Stimulated activated CD4-positive, alpha-beta T cell treated with anti-CD3 and anti-CD28 coated beads, Interleukin-4, amount 100 ng/mL, for 1 hour (primary cell): Measurements from ENCODE around the gene SKAP2.

ENCODE experiments used
- DNase-seq: peaks from one replicate; pipeline ENCODE4 v3.0.0-alpha.2; 2020

SKAP2 gene

DNA sequence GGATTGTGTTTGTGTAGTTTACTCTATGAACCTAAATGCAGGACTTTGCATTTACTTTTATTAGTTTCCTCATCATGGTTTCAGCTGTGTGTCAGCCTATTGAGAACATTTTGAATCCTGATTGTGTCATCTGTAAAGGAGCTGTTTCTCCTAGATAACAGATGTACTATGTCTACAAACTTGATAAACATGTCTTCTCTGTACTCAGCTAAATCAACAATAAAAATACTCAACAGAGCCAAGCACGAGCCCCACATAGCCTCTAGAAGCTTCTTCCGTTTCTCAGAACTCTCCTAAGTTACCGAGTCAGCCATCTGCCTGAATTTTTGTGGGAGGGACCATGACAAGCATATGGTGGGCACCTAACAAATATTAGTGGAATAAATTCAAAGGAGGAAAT, 234.7 kb downstream of the SKAP2 start:
- DNase-seq = no peak

GRCh38 chr7:26627891-26628341, 236.5 kb downstream of the SKAP2 start:
- DNase-seq = no peak

DNA sequence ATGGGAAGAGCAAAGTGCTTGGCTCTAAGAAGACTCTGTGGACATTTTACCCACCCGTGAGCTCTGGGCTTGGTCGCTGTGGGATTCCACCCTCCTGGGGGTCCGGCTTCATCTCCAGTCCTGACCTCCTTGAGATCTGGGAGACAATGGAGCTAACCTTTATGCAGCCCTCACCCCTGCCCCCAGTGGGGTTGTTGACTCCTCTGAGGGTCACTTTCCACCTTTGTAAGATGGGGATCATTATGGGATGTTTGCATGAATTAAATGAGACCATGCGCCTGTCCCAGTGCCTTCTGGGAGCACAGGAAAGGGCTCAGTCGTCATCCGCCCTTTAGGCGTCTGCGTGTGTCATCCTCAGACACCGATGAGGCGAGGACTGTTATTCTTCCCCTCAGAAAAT, 237.2 kb downstream of the SKAP2 start:
- no peak for DNase-seq

DNA sequence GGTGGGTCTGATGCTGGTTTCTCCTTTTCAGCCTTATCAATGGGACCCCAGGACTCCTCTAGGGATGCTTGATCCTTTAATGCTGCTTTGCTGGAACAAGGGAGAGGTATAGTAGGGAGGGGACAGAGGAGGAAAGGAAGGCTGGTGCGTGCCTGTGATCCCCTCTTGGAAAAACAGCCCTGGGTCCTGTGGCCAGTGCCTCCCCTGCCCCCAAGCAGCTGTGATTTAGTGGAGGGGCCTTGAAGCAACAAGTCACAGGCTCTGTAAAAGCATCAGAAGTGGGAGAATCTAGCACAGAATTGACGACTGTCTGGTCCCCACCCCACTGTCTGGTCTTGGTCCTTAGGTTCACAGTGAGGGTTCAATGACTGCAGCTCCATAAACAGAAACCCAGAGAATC, 237.7 kb downstream of the SKAP2 start:
- DNase-seq = no peak

DNA sequence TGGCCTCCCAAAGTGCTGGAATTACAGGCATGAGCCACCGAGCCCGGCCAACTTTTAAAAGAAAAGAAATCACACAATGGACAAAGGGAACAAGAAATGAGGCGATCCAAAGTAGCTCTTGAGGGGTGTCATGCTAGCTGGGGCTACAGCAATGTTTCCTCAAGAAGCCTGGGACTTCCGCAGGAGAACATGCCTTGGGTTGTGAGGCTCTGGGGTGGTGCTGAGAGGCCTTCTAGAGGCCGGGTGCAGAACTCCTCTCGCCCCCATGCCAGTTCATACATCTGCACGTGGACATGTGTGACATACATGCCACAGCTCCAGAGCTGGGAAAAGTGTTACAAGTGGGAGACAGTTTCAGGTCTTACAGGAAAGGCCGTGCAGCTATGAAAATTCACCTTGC, 238.2 kb downstream of the SKAP2 start:
- no peak for DNase-seq

GRCh38 chr7:26625286-26625685, 239.1 kb downstream of the SKAP2 start:
- DNase-seq = no peak

- no peak for DNase-seq
These were observed 239.6 kb downstream of the SKAP2 start for GRCh38 chr7:26624839-26625238.

DNA sequence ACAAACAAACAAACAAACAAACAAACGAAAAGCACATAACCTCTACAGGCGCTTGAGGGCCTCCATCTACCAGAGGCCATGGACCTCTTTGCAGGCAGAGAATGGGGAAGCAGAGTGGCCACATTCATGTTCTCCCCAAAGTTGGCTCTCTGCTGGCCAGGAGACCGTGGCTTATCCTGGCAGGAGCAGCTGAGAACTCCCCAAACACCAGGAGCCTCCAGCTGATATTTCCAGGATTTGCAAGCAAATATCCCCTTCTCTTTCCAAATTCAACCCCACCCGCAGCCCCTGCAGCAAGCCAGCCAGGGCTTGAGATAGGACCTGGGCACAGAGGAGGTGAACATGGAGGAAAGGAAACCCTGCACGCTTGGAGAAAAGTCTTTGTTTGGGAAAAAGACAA, 240.0 kb downstream of the SKAP2 start:
- no peak for DNase-seq

- DNase-seq = no peak
These were observed 244.0 kb downstream of the SKAP2 start for GRCh38 chr7:26620352-26620751.

DNA sequence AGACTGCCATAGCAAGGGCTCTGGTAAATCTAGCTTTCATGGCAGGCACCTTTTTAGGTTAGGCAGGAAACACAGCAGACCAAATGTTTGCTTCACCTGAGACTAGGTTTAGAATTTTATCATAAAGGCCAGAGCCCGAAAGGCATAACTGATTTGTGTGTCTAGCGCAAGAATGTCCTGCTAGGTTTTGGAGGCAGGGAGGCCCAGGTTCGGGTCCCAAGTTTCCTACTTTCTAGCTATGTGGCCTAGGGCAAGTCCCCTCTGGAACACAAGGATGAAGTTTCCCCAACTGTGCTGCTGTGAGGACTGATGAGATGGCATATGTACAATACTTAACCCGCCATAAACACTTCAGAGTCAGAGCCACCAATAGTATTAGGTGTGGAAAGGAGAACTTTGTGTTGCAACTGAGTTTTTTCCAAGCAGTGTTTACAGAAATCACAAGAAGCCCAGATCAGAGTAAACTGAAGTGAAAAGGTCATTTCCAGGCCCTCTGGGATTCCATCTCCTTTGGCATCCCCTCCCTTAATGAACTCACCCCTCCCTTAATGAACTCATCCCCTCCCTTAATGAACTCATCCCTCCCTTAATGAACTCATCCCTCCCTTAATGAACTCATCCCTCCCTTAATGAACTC, 244.9 kb downstream of the SKAP2 start:
- DNase-seq = no peak

DNA sequence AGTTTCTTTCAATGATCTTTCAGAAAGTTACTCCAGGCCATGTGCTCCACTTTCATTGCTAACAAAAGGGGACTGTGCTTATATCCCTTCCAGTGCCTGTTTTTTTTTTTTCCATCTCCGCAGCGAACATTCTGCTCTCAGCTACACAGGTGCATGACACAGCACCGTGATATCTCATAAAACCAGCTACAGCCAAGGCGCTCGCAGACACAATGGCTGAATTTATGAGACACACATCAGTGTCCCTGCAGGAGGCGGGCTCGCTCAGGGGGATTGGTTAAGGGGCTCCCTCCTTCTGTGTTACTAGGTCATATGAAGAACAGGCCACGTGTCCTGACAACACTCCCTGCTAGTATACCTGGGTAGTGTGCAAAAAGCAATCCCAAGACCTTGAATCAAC, 245.5 kb downstream of the SKAP2 start:
- no peak for DNase-seq

DNA sequence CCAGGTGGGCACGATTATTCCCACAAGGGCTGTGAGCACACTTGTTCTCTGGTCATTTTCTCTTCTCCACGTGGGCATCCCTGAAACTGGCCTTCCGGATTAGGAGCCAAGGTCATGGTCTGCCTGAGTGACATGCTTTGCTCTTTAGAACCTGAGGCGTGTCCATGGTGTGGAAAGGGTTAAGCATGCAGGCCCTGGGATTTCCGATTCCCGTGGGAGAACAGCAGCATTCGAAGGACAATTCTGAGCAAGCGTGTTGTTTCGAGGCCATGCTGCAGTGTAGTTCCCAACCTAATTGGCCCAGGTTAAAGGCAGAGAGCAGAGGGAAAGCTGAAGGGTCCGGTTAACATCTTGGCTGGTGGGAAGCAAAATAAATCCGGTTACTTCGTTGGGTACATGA, 245.9 kb downstream of the SKAP2 start:
- DNase-seq = no peak
